NK-92 (cell line): ENCODE data around the gene ICE2.

Experiments
- DNase-seq: peaks from one replicate; lab custom pipeline; 2025; ENCODE audit not compliant: unreplicated experiment; lab: John Stamatoyannopoulos, UW

Gene ICE2, protein sequence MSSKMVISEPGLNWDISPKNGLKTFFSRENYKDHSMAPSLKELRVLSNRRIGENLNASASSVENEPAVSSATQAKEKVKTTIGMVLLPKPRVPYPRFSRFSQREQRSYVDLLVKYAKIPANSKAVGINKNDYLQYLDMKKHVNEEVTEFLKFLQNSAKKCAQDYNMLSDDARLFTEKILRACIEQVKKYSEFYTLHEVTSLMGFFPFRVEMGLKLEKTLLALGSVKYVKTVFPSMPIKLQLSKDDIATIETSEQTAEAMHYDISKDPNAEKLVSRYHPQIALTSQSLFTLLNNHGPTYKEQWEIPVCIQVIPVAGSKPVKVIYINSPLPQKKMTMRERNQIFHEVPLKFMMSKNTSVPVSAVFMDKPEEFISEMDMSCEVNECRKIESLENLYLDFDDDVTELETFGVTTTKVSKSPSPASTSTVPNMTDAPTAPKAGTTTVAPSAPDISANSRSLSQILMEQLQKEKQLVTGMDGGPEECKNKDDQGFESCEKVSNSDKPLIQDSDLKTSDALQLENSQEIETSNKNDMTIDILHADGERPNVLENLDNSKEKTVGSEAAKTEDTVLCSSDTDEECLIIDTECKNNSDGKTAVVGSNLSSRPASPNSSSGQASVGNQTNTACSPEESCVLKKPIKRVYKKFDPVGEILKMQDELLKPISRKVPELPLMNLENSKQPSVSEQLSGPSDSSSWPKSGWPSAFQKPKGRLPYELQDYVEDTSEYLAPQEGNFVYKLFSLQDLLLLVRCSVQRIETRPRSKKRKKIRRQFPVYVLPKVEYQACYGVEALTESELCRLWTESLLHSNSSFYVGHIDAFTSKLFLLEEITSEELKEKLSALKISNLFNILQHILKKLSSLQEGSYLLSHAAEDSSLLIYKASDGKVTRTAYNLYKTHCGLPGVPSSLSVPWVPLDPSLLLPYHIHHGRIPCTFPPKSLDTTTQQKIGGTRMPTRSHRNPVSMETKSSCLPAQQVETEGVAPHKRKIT

DNA sequence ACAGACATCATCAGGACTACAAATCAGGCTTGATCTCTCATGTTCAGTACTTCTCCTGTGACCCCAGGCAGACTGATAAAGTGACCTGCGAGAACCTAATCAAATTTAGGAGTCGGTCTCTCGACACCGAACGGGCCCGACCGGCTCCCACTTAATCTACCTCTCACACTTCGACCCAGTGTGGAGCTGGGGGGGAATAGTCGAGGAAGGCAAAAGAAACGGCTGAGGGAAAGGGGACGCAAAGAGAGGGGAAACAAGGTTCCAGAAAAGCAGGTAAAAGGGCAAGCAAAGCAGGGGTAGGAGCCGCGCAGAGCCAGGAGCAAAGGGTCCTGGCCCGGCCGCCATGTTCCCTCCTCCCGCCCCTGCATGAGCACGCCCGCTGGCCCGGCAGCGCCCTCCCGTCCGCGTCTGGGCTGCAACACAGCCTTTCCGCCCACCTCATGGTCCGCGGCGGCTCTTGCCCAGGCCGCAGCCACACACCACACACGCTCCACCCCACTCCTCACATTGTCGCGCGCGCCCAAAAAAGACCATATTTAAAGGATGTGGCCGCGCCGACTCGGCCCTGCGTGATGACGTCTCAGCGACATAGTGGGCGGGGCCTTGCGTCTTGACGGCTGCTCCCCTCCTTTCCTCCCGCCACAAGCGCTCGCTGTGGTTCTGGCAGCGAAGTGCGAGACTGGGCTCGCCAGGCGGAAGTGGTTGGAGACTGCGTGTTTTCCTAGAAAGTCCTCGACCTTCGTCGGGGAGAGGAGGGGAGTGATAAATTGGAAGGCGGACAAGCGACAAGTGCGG, at the start of gene ICE2:
Gene ICE2 (minus strand): TSS at position 577 of the 795 bp plus-strand sequence. CDS start 1,165 bp downstream, outside the sequence.
- DNase-seq = peak; percentile 78

DNA sequence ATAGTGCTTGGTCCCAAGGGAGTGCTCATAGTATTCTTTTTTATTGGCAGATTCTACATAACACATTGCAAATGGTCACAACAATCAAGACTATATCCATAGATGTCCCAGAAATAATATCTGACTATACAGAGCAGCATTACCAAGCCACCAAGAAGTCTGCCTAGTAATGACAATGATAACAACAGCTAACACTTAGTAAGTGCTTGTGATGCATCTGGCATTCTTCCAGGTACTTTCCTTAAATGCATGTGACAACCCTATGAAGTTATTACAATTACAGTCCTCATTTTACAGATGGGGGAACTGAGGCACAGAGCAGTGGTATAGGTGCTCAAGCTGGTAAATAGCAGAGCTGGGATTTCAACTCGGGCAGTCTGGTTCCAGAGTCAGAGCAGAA, 49.6 kb upstream of the ICE2 start:
- no peak for DNase-seq

- no peak for DNase-seq
Measured at GRCh38 chr15:60527456-60527855, 48.5 kb upstream of the ICE2 start.

DNA sequence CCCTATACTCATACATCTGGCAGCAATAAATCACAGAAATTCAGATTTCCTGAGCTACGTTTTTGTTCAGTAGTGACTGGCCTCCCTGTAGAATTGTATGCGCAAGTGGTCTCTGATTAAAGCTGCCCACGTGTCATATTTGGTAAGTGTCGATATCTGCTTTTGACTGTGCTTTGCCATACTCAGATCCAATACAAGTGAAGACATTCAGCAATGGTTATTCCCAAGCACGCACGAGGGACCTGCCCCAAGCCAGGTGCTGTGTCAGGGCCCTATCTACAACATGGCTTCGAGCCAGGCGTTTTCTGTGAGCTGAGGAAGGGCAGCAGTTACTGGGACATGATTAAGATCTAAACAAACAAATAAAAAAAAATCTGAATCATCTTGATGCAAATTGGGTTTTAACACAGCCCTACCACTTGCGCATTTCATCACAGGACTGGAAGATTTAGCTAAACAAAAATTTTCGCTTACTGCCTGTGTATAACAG, 47.2 kb upstream of the ICE2 start:
- no peak for DNase-seq

DNA sequence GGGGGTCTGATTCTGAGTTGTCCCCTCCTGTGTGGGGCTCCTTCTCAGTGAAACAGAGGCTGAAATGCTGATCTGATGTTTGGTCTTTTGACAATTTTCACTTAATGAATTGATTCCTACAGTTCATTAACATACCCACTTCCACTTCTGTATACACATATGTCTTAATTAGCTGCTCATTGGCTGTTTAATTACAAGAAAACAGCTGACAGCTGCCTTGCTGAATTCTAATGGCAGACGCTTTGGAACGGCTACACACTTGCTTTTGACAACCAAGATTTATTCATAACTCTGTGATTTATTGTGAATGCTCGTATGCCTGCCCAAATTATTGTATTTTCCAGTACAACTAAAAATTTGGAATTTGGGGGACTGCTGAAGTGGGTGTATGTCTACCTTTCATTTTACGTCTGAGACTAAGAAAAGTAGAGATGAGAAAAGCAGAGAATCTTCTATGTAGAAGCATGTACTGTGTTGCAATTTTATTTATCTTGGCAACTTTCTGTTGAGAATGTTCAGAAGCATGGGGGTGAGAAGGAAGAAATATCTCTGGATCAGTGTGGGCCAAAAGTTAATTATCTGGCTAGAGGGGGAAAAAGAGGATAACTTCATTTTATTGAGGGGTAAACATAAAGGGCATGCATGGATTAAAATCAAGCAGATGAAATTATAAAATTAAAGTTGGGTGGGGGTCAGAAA, 46.5 kb upstream of the ICE2 start:
- no peak for DNase-seq

- DNase-seq = no peak
Measured at GRCh38 chr15:60523056-60523455, 44.1 kb upstream of the ICE2 start.

DNA sequence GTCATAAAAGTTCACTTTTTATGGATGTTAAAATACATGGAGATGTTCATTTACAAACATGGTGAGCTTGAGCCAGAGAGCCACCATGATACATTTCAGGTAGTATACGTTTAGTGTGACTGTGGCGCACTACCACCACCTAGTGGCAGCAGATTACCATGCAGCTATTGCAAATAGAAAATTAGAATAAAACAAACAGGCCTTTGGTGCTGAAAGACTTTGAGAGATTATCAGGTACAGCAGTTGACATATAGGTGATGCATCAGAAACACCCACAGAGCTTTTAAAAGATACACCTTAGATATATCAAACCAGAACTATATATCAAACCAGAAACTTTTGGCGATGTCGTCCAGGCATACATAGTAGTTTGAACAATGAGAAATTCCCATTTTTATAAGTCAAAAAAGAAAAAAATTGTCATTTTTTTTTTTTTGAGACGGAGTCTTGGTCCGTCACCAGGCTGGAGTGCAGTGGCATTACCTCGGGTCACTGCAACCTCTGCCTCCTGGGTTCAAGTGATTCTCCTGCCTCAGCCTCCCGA, 42.0 kb upstream of the ICE2 start:
- no peak for DNase-seq

GRCh38 chr15:60520013-60520824, 41.3 kb upstream of the ICE2 start:
- no peak for DNase-seq

- no peak for DNase-seq
Measured at GRCh38 chr15:60519218-60519617, 40.3 kb upstream of the ICE2 start.

GRCh38 chr15:60518511-60518910, 39.6 kb upstream of the ICE2 start:
- DNase-seq = no peak

DNA sequence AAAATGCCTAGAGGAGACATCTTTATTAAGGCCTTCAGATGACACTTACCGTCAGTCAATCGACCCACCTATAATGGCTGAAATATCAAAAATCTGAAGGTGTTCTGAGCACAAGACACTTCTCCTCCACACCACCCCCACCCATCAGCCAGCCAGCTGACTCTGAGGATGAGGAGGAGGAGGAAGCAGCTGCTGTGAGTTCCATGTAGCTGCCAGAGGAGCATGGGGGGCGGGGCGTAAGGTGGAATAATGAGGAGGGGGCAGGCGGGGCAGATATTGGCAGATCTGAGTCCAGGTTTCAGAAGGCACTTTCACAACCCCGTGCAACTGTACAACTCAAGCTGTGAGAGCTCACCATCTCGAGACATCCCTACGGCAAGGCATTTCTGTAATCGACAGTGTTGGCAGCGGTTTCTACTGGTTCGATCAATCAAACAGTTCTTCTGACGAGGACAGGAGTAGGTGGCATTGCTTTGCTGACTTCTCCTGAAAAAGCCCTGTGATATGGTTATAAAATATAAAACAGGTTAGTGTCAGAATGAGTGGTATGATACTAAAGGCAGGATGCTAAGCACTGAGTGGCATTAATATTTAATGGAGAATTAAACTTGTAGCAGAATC, 35.4 kb upstream of the ICE2 start:
- DNase-seq = no peak

- no peak for DNase-seq
Measured at GRCh38 chr15:60513676-60514075, 34.7 kb upstream of the ICE2 start.

DNA sequence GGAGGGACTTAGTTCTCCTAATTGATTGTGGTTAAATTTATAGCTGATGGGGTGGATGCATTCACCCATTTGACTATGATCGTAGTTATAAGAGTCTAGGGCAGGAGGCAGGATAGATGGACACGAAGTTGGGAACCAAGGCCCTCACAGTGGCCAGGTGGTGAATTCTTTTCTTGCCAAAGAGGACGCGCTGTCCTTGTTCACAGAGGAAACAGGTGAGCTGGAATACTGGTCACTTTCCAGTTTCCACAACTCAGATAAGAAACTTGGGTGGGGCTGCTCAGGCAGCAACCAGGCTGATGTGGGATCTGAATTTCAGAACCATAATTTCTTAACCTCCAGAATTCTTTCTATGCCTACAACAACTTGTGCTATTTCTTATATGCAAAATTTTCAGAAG, 34.0 kb upstream of the ICE2 start:
- DNase-seq = no peak

- no peak for DNase-seq
Measured at GRCh38 chr15:60511351-60512031, 32.5 kb upstream of the ICE2 start.

DNA sequence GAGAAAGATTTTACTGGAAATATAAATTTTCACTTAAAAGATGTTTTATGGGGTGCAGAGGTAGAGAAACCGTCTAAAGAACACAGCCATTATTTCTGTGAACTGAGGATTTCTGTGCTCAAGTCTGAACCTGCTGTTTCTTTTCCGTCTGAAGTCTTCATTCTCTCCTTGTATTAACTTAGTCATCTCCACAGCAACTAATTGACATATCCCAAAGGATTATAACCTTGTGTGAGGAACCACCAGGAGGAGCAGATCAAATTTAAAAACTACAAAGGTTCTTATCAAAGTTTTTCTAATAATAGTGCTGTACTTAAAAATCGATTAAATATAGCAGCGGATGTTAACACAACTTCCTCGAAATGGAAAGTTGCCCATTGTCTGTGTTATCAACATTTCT, 31.1 kb upstream of the ICE2 start:
- no peak for DNase-seq

- DNase-seq = no peak
Measured at GRCh38 chr15:60509470-60509869, 30.5 kb upstream of the ICE2 start.

DNA sequence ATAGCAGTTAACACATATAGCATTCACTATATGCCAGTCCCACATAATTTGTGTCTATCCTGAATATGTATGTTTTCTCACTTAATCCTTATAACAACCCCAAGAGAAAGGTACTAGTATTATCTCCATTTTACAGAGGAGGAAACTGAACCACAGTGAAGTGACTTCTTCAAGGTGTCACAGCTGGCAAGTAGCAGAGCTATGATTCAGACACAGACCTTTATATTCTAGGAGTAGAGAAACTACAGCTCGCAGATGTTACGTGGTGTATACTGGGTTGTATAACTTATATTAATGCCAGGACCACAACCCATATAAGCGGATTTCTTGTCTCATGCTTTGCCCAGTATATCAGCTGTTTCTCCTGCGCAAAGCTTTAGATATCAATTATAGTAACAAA, 29.5 kb upstream of the ICE2 start:
- no peak for DNase-seq
